AG04450 (cell line): ENCODE measurements around the gene TNFAIP3. TPM values are rescaled to one million over a fixed set of nuclear protein-coding genes. Genes with fewer than 3 reads are reported as not detected.

Experiments used
- CTCF ChIA-PET: fragments of 300-600, 350-600 bp; formaldehyde crosslinking; extraction: SDS; loops from one replicate; lab custom pipeline; 2022; ENCODE audit warnings: antibody characterized with exemption, inconsistent platforms; lab: Charles Lee
- POLR2A ChIA-PET: fragments of 350-600 bp; formaldehyde crosslinking; extraction: SDS; loops from one replicate; lab custom pipeline; 2021; ENCODE audit warnings: antibody characterized with exemption, inconsistent platforms; lab: Yijun Ruan, JAX
- DNase-seq: peaks from one replicate; pipeline ENCODE4 v3.0.0-alpha.2; 2011; ENCODE audit warnings: low read depth, low spot score
- H3K27ac ChIP-seq: one replicate; pipeline ENCODE4 v1.5.1; 2012; ENCODE audit warnings: low read depth, low read length, control low read depth
- H3K27me3 ChIP-seq: one replicate; pipeline ENCODE4 v1.6.0; 2012; ENCODE audit warnings: low read length; ENCODE audit not compliant: control insufficient read depth, insufficient read depth
- H3K4me3 ChIP-seq: 2 replicates; pipeline ENCODE4 v1.5.1; 2011; ENCODE audit warnings: mild to moderate bottlenecking, low read depth, low read length, control low read depth
- H3K9me3 ChIP-seq: 2 replicates; pipeline ENCODE4 v1.5.1; 2012; ENCODE audit warnings: low read length; ENCODE audit not compliant: control insufficient read depth, insufficient read depth
- CTCF ChIP-seq: IDR thresholded peaks from 2 replicates; pipeline ENCODE4 v1.5.1; 2011; ENCODE audit warnings: low read depth, low read length, control low read depth, inconsistent platforms
- polyA plus RNA-seq: library from polyadenylated mRNA; depleted of rRNA; stranded (reverse); fragments of >200 nt; gene quantifications from 2 replicates; pipeline ENCODE4 v1.2.3, GENCODE V29; 2011

Gene TNFAIP3
- polyA plus RNA-seq, 1 experiment: 16.7 TPM

- Histone ChIP-seq H3K9me3 (no peaks in the 10 kb centered on the region), H3K4me3 (no peak overlapping the region), H3K27ac (no peak overlapping the region), H3K27me3 (no peaks in the 10 kb centered on the region)
- no peak for DNase-seq
- POLR2A ChIA-PET: no interaction called here
- CTCF ChIA-PET: interaction anchor here (1.1 to 1.8 kb wide), 3 partner anchors 11 to 169 kb away, joined by 3 to 10 read pairs (median 4); partner anchors contain the start of gene TNFAIP3
- TF ChIP-seq CTCF: no peak
These were observed 10.5 kb downstream of the TNFAIP3 start for GRCh38 chr6:137877606-137878005.

- Histone ChIP-seq H3K27me3 (no peaks in the 10 kb centered on the region), H3K9me3 (no peaks in the 10 kb centered on the region), H3K4me3 (no peak overlapping the region), H3K27ac (no peak overlapping the region)
- CTCF ChIA-PET: interaction anchor here (1.1 to 1.8 kb wide), 3 partner anchors 11 to 170 kb away, joined by 3 to 10 read pairs (median 4); partner anchors contain the start of gene TNFAIP3
- TF ChIP-seq CTCF: no peak
- POLR2A ChIA-PET: no interaction called here
- DNase-seq: no peak
These were observed 11.0 kb downstream of the TNFAIP3 start for GRCh38 chr6:137878029-137878428.

- DNase-seq: no peak
- H3K27me3 ChIP-seq: no peaks in the 10 kb centered on the region
- ChIA-PET POLR2A (no interaction called here), CTCF (interaction anchor here (1.1 kb wide), 1 partner anchor 170 kb away, joined by 3 read pairs; no protein-coding TSS in a partner anchor)
- H3K27ac ChIP-seq: no peak overlapping the region
- no peaks in the 10 kb centered on the region for H3K9me3 ChIP-seq
- TF ChIP-seq CTCF: no peak
- H3K4me3 ChIP-seq: no peak overlapping the region
These were observed 11.6 kb downstream of the TNFAIP3 start for GRCh38 chr6:137878486-137879285.

GRCh38 chr6:137879299-137879698 lies 12.2 kb downstream of the TNFAIP3 start:
- CTCF ChIA-PET: no interaction called here
- no peaks in the 10 kb centered on the region for H3K9me3 ChIP-seq
- no peak for TF ChIP-seq CTCF
- POLR2A ChIA-PET: no interaction called here
- H3K27ac ChIP-seq: no peak overlapping the region
- no peak overlapping the region for H3K4me3 ChIP-seq
- H3K27me3 ChIP-seq: no peaks in the 10 kb centered on the region
- no peak for DNase-seq
